Measurements from ENCODE around the gene RAB39A.

Gene RAB39A

DNA sequence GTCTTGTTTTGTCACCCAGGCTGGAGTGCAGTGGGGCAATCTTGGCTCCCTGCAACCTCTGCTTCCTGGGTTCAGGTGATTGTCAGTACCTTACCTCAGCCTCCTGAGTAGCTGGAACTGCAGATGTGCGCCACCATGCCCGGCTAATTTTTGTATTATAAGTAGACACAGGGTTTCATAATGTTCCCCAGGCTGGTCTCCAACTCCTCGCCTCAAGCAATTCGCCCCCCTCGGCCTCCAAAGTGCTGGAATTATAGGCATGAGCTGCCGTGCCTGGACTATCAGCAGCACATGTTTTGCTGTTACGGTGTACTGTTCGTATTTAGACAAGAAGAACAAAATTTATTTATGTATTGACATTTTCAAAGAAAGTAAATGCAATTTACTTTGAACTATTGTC, 34.8 kb downstream of the RAB39A start:
- no peak for DNase-seq

DNA sequence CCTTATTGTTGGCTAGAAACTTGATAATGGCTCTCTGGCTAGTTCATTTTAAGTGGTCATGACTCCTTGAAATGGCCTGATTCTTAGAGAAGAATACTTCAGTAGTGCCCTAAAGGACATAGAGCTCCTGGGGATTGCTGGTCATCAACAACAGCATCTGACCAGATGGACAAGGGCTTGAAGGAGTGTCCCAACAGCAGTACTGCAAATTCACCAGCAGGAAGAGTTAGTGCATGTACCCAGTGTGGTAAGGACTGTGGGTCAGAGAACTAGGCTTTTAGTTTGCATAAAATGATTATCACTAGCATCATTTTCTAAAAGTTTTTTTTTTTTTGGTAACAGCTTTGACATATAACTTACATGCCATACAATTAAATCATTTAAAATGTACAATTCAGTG, 41.0 kb downstream of the RAB39A start:
- DNase-seq, result no peak

DNA sequence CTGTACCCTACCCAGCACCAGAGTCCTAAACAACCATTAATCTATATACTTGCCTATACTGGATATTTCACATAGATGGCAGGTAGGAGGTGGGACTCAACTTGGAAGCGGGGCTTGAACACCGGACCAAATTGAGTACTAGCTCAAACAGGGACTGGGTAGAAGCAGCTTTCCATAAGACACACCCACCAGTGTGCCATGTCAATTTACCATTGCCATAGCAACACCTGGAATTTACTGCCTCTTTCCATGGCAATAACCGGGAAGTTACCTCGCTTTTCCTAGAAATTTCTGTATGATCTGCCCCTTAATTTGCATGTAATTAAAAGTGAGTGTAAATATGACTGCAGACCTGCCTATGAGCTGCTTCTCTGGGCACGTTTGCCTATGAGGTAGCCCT, 41.8 kb downstream of the RAB39A start:
- no peak for DNase-seq

DNA sequence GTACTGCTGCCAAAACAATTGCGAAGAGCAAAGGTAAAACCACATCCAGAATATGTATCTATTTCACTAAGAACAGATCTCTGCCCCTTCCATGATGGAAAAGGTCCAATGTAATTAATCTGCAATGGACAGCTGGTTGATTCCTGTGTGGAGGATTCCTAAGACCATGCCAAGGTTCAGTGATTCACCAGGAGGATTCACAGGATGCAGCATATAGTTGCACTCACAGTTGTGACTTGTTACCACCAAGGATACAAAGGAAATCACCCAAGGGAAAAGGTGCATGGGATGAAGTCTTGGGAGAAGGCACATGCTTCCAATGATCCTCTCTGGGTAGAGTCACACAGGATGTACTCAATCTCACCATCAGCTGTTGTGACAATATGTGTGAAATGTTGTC, 45.4 kb downstream of the RAB39A start:
- no peak for DNase-seq

DNA sequence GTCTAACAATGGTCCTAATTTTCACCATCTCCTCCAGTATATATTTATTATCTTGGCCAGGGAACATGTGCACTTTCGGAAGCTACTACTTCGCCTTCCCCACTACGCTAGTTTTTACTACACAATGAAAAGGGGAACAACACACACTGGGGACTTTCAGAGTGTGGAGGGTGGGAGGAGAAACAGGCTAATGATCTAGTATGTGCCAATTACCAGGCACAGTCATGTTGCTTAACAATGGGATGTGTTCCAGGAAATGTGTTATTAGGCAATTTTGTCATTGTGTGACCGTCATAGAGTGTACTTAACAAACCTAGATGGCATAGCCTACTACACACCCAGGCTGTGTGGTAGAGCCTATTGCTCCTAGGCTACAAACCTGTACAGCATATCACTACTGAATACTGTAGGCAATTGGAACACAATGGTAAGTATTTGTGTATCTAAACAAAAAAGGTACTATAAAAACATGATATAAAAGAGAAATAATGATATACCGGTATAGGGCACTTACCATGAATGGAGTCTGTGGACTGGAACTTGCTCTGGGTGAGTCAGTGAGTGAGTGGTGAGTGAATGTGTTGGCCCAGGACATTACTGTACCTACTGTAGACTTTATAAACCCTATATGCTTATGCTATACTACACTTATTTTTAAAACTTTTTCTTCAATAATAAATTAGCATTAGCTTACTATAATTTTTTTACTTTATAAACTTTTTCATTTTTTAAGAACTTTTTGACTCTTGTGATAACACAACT, 60.3 kb downstream of the RAB39A start:
- DNase-seq, result no peak

DNA sequence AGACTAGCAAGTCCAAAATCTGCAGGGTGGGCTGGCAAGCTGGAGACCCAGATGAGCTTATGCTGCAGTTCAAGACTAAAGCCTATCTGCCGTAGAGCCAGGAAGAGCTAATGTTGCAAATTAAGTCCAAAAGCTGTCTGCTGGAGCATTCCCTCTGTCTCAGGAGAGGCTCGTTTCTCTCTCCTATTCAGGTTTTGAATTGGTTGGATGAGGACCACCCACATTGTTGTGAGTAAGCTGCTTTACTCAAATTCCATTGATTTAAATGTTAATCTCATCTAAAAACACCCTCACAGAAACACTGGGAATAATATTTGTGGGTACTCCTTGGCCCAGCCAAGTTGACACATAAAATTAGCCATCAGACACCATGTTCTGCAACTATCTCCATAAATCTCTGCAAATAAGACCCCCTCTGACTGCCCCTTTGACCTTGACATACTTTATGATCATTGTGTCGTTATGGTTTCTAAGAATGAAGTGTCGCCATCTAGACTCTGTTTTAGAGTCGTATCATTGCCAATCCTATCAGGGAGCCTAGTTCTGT, 63.7 kb downstream of the RAB39A start:
- no peak for DNase-seq

DNA sequence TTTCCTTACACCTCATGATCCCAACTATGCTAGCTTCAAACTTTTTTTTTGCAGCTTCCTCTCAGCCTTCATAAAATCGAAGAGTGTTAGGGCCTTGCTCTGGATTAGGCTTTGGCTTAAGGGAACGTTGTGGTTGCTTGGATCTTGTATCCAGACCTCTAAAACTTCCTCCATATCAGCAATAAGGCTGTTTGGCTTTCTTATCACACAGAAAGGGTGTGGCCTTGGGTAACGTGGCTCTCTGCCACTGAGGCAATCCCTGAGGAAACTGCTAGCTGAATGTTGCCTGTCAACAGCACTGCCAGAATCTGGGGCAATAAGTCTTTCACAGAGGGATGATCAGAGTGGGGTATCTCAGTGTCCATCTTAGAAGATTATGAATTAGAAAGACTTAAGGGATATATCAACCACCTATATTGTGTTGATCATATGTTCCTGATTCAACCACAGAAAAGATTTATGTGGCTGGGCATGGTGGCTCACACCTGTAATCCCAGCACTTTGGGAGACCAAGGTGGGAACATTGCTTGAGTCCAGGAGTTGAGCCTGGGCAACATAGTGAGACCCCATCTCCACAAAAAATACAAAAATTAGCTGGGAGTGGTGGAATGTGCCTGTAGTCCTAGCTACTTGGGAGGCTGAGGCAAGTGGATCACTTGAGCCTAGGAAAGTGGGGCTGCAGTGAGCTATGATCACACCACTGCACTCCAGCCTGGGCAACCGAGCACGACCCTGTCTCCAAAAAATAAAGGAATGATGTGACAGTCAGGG, 67.9 kb downstream of the RAB39A start:
- DNase-seq, result no peak

DNA sequence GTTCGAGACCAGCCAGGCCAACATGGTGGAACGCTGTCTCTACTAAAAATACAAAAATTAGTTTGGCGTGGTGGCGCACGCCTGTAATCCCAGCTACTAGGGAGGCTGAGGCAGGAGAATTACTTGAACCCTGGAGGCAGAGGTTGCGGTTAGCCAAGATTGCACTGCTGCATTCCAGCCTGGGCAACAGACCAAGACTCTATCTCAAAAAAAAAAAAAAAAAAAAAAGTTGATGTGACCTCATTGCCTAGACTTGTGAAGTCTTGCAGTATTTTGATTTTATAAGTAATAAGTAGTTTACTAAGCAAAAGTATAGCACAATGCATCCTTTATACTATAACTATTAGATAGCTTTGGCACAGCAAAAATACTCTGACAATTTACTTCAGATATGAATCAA, 70.5 kb downstream of the RAB39A start:
- DNase-seq, result no peak

DNA sequence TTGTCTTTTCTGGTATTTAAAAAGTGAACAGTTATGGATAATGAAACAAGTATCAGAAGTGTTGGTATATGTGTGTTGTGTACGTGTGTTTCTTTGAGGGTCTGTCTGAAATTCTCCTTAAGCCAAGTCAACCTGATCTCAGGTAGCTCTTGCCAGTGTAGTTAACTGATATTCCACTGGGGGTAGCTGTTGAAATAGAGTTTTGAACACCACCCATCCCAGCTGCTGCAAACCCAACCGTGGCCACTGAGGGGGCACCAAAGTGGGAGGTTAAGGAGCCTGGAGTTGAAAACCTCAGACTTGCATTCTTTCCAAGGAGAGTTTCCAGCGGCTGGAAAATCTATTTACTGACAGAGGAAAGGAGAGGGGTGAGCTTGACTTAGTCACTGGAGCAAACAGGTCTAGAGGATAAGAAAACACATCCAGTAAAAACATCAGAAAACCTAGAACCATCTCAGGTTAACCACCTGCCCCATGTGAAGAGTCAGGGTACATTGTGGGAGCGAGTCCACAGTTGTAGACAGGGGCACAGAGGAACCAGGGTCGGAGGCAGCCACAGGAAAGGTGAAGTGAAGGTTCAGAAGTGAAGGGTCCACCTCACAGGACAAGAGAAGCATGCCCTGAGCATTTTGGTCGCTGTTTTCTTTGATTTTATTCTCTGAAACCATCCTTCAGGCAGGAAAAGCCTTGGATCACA, 71.7 kb downstream of the RAB39A start:
- no peak for DNase-seq

DNA sequence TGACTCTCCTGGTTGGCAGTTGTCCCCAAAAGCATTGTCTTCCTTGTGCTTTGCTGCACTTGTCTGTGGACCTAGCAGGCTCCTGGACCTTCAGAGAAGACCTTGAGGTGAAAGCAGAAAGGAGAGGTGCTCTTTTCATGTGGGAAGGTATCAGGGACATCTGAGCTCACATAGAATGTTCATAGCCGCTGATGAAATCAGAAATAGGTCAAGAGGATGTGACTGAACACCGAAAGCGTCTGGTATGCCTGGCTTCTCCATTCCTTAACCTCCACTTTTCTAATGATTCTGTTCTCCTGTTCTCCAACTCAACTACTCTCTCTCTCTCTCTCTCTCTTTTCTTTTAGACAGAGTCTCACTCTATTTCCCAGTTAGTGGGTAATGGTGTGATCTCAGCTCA, 74.2 kb downstream of the RAB39A start:
- DNase-seq, result no peak

DNA sequence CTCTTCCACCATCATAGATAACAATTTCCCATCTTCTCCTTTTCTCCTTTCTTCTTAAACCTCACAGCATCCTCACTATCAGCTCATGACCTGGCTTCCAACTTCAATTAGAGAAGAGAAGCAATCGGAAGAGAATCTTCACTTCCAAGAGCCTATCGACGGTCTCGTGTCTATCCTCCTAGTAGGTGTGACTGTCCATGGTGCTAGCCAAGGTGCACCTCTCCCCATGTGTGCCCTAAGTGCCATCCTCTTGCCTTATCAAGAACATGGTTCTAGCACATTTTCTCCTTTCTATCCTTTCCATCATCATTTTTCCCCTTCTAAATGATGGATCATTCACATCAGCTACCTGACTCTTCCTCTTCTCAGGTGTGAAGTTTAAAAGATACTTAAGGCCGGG, 75.4 kb downstream of the RAB39A start:
- DNase-seq, result no peak

DNA sequence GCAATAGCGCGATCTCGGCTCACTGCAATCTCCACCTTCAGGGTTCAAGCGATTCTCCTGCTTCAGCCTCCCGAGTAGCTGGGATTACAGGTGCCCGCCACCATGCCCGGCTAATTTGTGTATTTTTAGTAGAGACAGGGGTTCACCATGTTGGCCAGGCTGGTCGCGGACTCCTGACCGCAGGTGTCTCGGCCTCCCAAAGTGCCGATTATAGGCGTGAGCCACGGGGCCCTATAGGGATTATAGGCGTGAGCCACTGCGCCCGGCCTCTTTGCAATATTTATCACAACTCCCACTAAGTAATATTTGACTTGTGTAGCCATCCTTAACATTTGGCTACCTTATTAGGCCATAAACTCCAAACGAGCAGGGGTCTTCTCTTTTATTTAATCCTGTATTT, 79.6 kb downstream of the RAB39A start:
- DNase-seq, result no peak

DNA sequence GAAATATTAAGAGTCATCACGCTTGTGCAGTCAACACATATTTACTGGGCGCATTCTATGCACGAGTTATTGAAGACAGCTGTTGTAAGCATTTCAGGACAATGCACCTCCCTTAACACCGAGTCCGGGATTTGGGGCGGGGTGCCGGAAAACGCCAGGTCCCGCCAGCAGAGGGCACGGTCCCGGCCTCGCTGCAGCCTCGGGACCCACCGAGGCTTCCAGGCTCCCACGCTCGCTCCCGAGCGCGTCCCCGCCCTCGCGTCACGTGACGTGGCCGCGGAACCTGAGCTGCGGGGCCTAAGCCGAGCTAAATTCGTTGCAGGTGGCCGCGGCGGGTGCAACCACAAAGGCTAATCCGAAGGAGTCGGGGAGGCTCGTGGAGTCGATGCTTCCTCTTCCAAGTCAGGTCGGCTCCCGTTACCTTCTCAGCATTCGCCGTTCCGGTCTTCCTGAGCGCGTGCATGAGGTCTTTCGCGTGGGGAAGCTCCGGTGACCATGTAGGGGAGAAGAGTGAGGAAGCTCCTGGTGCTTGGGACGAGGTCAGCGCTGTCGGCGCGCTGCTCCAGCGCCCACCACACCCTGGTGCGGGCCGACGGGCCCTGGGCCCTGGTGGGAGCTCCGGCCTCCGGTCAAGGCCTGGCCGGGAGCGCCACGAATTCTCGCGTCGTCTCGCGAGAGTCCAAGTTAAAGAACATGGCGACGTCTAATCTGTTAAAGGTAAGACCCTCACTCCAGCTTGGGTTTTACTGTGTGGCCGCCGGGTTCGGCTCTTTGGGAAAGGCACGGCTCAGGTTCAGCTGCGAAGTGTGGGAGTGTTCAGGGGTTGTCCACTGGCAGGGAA, 80.6 kb downstream of the RAB39A start, which contains the start of gene CUL5:
Gene CUL5, plus strand, starts transcription at position 243 of the 841 bp plus-strand sequence. Its CDS starts 451 bp downstream, at position 694.
- DNase-seq, result peak; percentile 90

DNA sequence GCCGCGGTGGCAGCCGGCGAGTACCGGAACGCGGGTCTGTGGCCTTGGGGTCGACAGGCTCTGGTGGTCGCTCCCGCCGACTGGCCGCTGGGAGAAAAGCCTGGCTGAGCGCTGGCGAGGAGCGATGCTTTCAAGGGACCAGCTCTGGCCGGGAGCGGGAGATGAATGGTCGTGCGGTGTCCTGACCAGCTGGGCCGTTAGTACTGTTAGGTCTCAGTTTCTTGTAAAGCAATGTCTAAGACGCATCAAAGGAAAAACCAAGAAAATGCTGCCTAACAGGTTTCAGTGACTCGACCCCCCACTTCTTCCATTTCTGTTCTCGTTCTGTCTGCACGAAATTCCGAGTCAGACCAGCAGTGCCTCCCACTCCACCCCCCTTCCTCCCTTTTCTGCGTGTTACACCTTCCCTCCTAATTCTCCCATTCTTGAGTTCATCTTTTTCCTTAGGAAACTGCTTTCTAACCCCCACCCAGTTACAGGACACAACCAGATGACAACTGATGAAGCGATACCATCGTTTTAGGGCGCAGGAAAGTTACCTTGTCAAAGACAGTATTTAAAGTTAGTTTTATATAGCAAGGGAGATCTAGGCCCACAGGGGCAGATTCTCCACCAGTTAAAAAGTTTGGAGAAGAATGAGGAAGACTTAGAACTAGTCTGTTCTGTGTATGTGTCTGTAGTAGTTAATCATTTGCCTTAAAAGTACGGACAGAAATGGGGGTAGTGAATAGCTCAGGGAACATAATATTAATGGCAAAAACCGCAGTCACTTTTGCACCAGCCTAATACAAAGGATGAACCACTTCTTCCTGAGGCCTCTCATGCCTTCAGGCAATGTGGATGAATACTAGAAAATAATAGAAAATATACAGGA, 81.5 kb downstream of the RAB39A start:
- no peak for DNase-seq

DNA sequence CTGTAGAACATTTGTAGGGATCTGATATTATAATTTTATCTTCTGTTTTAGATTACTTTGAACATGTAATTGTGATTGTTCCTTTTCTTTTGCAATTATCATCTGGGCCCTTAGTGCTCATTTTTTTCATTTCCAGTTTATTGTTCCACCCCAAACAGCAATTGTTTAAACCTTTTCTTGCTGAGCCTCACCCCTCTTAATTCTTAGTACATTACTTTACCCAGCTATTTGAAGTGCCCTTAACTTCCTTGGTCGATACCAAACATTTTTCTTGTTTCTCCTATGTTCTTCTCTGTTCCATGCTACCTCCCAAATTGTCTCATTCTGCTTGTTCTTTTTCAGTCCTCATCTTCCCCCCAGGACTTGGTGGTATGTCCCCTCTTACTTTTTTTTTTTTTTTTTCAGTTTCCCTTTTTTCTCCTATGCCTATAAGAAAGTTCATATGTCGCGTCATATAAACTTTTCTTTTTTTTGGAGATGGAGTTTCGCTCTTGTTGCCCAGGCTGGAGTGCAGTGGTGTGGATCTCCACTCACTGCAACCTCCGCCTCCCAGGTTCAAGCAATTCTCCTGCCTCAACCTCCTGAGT, 84.0 kb downstream of the RAB39A start:
- DNase-seq, result no peak
